ENCODE results near the gene MARS2.
"Not testable (repeated sequence)": the region's sequence is repeated elsewhere in the genome, so short reads cannot be mapped to it uniquely, and the experiment has no call there.

The MARS2 gene

GRCh38 chr2:197677056-197677455 is 28.1 kb upstream of the MARS2 start:
- no peak for TF ChIP-seq CTCF (IDR thresholded peaks at IDR 0.05; ENCODE audit: borderline replicate concordance, insufficient read depth, low read depth, low read length)
- H3K4me3 ChIP-seq (ENCODE audit: low read depth, low read length): no peak overlapping the region

GRCh38 chr2:197677483-197677882 is 27.7 kb upstream of the MARS2 start:
- H3K4me3 ChIP-seq (ENCODE audit: low read depth, low read length): no peak overlapping the region
- TF ChIP-seq CTCF (IDR thresholded peaks at IDR 0.05; ENCODE audit: borderline replicate concordance, insufficient read depth, low read depth, low read length): no peak

- not testable (repeated sequence) for H3K4me3 ChIP-seq (ENCODE audit: low read depth, low read length)
These were observed 10.0 kb upstream of the MARS2 start for GRCh38 chr2:197695206-197695605.

GRCh38 chr2:197695971-197696370 is 9.2 kb upstream of the MARS2 start:
- not testable (repeated sequence) for H3K4me3 ChIP-seq (ENCODE audit: low read depth, low read length)

- H3K4me3 ChIP-seq (ENCODE audit: low read depth, low read length): not testable (repeated sequence)
These were observed 8.6 kb upstream of the MARS2 start for GRCh38 chr2:197696571-197696970.

- H3K4me3 ChIP-seq (ENCODE audit: low read depth, low read length): not testable (repeated sequence)
These were observed 5.4 kb upstream of the MARS2 start for GRCh38 chr2:197699724-197700123.

- TF ChIP-seq CTCF (IDR thresholded peaks at IDR 0.05; ENCODE audit: borderline replicate concordance, insufficient read depth, low read depth, low read length): no peak
- no peak overlapping the region for H3K4me3 ChIP-seq (ENCODE audit: low read depth, low read length)
These were observed 4.2 kb upstream of the MARS2 start for GRCh38 chr2:197700960-197701359.

GRCh38 chr2:197704434-197705120 is 592 bp upstream of the MARS2 start:
- no peak for TF ChIP-seq CTCF (IDR thresholded peaks at IDR 0.05; ENCODE audit: borderline replicate concordance, insufficient read depth, low read depth, low read length)
- peak overlapping the region; percentile 37 for H3K4me3 ChIP-seq (ENCODE audit: low read depth, low read length)

GRCh38 chr2:197705912-197706838 is 1.0 kb downstream of the MARS2 start:
- TF ChIP-seq CTCF (IDR thresholded peaks at IDR 0.05; ENCODE audit: borderline replicate concordance, insufficient read depth, low read depth, low read length): no peak
- H3K4me3 ChIP-seq (ENCODE audit: low read depth, low read length): peak overlapping the region; percentile 70
